Measurements from ENCODE around the gene NEK10. TPM values are rescaled to one million over a fixed set of nuclear protein-coding genes. Genes with fewer than 3 reads are reported as not detected.

The NEK10 gene
- total RNA-seq, 1 experiment from 2014 or later, result 1.4 TPM

DNA sequence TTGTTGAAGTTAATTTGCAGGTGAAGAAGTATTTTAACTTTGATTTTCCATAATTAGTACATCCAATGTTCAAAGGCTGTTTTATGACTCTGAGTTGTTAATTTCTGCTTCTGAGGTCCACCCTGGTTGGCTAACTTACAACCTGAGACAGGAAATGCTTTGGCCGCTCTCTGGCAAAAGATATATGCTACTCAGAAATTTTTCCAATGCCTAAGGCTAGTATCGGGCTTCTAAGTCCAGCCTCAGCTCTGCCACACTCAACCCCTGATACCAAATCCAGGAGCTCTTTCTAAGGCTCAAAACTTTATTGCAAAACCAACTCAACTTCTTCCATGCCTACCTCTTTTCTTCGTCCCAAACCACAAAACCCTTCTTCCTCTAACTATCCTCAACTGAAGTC lies 192.9 kb downstream of the NEK10 start:
- peak; percentile 79 for DNase-seq (ENCODE audit: low read depth)

DNA sequence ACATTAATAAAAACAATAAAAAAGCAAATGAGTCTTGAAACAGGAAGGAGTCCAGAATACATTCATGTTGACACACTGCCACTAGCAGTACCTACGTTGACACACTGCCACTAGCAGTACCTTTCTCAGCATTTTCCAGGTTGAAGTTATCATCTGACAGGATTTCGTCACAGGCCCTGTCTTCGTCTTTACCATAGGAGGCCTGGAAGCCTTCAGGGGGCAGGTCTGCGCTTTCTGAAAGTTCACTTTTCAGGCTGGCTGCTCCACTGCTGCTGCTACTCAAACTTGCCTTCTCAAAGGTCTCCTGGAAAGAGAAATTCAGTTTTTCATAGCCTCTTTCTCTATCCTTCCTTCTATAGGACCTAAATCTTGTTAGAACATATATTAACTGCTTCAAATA lies 194.7 kb downstream of the NEK10 start:
- DNase-seq (ENCODE audit: low read depth), result no peak

DNA sequence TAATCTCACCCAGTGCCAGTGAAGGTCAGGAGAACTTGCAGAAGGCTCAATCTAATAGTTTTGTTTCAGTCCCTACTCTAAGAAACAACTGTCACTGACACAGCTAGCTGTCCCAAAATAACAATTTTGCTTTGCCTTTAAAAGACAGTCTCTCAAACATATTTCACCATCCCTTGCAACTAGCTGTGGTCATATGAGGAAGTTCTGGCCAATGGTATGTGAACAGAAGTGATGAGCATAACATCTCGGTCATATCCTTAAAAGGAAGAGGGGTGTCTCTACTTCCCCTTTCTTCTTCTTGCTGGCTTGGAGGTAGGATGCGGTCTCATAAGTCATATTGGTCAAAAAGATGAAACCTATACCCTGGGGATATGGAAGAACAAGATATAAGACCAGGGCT lies 198.1 kb downstream of the NEK10 start:
- no peak for DNase-seq (ENCODE audit: low read depth)

DNA sequence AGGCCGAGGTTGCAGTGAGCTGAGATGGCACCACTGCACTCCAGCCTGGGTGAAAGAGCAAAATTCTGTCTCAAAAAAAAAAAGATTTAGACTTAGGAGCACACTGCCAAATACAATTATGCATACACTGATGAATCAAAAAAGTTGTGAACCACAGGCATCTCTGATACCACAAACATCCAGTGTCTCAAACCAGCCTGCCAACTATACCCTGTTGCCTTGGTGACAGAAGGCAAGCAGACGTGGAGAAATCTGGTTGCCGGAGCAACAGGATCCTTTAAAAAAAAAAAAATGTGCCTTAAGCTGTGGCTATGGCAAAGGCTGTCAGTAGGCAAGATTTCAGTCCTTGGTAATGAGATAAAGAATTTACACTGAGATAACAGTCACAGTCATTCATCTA lies 202.3 kb downstream of the NEK10 start:
- peak; percentile 96 for DNase-seq (ENCODE audit: low read depth)

DNA sequence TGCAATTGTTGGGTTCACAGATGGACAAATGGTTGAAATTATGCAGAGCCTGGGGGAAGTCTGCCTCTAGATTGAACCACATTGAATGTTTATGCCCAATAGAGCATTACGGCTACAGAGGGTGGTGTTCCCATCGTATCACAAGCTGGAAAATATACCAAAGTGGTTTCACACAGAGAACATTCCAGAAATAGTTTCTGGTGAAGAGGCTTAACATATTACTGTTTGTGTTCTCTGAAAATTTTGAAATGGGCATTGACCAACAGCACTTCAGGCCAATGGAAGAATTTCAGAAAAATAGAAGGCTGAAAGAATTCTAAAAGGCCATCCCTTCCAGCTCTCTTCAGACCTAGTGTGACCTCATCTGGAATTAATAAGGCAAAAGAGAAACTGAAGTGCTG lies 203.9 kb downstream of the NEK10 start:
- peak; percentile 80 for DNase-seq (ENCODE audit: low read depth)

DNA sequence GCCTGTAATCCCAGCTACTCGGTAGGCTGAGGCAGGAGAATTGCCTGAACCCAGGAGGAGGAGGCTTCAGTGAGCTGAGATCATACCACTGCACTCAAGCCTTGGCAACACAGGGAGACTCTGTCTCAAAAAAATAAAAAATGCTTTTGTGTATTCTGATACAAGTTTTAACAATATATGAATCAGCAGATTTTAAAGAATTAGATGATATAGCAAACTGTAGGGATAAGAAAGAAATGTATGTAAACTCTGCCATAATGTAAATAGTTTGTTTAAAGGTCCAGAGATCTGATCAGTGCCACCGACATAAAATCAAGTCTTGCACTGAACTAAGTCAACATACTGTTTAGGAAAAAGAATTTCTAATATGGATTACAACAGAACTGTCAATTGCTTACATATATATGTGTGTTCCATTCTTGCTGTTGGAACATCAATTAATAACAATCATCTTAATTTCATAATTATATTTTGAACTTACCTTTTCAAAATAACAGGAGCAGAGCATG lies 208.3 kb downstream of the NEK10 start:
- DNase-seq (ENCODE audit: low read depth), result no peak

DNA sequence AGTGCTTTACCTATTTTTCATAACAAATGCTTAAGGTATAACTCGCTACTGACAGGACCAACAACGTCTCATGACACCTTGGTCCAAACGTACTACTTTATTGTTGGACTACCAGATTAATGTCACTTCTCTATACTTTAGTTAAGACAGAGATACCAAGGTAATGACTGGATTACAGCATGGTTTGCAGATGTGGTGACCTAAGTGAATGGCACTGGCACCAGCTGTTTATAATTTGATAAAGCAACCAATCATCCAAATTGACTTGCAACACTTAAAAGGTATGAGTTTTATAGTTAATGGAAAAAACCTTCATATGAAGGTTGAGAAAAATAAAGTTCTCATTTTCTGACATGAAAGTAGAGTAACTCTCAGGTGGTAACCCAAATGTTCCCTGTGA lies 209.0 kb downstream of the NEK10 start:
- DNase-seq (ENCODE audit: low read depth), result no peak

DNA sequence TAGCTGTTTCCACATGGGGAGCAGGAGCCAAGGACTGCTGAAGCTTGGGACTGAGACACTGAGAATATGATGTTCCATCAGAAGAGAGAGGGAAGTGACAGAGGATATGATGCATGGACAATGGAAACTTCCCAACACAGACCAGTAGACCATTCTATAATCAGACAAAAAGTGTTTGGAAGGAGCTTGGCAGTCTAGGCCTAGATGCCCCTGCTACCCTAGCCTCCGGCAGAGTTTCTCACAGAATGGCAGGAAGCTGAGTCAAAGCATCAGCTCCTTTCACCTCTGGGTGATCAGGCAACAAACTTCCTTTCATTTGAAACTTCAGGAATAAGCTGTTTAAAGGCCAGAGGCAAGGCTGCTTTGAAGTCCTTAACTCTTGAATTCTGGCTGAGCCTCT lies 222.0 kb downstream of the NEK10 start:
- peak; percentile 88 for DNase-seq (ENCODE audit: low read depth)

DNA sequence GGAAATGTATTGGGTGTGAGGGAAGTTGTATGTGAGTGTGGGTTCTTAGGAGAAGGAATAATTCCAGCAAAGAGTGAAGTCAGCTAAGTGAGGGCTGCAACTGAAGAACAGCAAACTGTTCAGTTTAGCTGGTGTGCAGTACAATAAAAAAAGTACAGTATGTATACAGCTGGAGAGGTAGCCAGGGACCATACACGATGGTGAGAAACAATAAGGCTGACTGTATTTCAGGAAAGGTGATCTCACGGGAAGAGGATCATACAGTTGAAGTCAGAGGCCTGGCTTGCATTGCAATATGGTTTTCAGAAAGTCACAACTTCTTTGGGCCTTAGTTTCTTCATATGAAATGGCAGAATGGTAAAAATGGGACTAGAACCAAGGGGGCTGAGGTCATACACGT lies 222.4 kb downstream of the NEK10 start:
- DNase-seq (ENCODE audit: low read depth), result no peak

DNA sequence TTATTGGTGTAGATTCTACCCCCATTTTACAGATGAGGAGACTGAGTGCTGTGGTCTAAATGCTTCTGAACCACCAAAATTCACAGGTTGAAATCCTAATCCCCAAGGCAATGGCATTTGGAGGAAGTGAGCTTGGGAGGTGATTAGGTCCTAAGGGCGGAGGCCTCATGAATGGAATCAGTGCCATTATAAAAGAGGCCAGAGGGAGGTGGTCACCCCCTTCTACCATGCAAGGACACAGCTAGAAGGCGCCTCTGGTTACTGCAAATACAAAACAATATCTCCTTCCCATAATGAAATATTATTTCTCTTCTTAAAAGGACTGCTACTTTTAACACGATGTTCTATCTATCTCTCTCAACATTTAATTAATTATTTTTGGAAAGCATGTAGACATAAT lies 223.5 kb downstream of the NEK10 start:
- no peak for DNase-seq (ENCODE audit: low read depth)

DNA sequence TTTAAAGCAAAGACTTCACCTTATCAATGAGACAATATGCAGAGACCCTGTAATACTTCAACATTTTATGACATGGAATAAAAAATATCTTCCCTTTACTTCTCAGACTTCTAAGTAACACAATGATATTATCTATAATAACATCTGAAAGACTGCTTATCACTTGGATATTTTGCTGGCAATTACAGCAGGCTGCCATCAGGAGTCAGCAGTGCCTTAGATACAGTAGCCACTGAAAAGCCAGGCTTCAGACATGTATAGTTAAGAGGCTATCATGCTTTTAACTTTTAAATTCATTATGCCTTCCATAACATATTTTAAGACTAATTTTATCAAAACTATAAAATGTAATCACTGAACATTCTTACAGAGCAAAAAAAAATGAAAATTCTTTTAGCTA lies 227.5 kb downstream of the NEK10 start:
- no peak for DNase-seq (ENCODE audit: low read depth)

DNA sequence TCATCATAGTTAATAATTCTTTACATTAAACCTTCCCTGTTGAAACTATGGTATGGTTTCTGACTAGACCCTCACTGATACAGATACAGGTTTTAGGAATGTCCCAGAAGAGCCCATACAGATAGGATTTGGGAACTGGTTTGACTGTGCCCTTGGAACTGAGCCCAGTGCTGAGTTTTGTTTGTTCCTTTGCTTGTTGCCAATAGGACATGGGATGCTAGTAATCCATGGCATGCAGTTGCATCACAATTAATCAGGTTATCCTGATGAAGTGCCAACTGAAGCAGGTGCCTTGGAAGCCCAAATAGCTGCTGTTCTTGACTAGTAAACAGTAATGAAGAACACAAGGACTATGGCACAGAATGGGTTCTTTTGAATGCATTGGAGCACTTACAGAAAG lies 230.6 kb downstream of the NEK10 start:
- DNase-seq (ENCODE audit: low read depth), result no peak

DNA sequence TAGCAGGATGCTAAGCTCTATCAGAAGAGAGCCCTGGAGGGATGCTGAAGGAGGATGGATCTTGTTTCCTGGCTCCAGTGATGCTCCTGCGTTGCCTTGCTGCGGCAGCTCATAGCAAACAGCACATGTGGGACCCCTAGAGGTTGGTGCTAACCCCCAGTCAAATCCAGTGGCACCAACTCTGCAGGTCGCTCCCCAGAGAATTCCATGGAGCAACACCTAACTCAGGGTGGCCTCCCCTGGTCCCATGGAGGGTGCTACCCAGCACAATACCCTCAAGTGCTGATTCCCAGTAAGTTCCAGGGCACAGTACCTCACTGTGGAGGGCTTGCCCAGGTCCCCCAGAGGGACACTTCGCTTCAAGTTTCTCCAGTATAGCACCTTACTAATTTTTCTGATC lies 231.2 kb downstream of the NEK10 start:
- DNase-seq (ENCODE audit: low read depth), result no peak

DNA sequence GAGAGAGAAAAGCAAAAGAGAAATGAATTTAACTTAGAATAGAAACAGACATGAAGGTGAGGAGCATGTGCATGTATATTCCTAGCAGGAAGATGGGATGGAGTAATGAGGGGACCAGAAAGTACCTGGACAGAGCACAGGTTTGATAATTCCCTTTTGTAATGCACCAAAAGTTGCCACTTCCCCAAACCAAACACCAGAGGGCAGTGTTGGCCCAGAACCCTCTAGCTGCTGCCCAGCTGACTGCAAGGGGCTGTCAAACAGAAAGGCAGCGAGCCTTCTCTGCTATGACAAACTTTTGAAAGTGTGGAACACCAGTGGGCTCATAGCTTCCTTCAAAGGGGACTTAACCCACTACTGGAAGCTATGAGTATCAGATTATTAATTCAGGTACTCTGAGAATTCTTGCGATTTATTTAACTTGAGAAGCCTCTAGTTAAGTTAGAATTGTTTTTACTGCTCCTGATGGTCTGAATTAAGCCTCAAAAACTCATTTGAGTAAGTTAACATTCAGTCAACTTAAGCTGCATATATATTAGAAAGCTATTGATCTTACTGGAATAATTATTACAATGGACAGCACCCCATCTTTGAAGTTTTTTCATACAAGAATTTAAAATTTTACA lies 234.9 kb downstream of the NEK10 start:
- peak; percentile 61 for DNase-seq (ENCODE audit: low read depth)

DNA sequence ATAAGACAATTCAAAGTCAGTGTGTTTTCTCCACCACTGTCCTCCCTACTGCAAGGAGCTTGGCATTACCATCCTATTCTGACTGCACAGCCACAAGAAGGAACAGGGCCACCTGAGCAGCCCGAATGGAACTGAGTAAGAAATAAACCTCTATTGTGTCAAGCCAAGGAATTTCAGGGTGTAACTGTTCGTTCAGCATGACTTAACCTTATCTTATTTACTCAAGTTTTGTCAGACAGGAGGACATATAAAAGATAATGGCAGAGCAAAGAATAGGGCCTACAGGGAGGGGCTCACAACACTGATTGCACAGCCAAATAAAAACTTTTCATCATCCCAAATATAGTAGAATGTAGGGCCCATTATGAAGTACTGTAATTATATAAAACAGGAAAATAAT lies 236.1 kb downstream of the NEK10 start:
- no peak for DNase-seq (ENCODE audit: low read depth)

DNA sequence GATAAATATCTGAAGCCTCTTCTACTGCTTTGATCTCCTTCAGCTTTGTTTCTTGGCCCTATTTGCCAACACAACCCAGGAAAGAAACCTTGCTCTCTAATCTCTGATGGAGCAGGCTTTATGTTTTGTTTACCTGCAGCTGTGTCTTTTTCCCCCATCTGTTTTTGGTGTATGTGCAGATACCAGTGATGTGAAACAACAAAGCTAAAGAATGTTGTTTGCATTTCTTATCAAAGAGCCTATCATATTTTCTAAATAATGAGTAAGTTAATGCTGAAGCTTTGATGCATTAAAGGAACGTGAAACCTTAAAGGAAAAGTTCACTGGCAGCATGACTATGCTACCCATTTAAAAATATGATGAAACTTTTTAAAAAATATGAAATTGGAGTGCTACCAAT lies 238.4 kb downstream of the NEK10 start:
- no peak for DNase-seq (ENCODE audit: low read depth)

DNA sequence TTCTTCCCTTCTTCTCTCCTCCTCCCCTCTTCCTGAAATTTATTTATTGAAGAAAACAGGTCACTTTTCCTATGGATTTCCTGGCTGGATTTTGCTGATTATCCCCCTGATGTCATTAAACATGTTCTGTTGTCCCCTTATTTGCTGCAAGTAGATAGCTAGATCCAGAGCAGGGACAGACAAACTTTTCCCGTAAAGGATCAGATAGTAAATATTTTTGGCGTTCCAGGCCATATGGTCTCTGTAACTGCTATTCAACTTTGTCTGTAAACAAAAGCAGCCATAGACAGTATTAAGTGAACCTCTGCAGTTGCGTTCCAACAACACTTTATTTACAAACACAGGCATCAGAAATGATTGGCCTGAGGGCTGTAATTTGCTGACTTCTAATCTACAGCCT lies 241.3 kb downstream of the NEK10 start:
- no peak for DNase-seq (ENCODE audit: low read depth)

DNA sequence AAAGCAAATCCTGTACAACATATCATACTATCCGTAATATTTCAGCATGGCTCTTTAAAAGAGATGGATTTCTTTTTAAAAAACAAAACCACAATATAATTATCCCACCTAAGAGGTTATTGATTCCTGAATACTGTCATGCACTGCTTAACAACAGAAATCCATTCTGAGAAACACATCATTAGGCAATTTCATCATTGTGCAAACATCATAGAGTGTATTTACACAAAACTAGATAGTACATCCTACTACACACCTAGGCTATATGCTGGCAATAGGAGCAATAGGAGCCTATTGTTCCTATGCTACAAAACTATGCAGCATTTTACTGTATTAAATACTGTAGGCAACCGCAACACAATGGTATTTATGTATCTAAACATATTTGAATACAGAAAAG lies 242.0 kb downstream of the NEK10 start:
- DNase-seq (ENCODE audit: low read depth), result no peak

DNA sequence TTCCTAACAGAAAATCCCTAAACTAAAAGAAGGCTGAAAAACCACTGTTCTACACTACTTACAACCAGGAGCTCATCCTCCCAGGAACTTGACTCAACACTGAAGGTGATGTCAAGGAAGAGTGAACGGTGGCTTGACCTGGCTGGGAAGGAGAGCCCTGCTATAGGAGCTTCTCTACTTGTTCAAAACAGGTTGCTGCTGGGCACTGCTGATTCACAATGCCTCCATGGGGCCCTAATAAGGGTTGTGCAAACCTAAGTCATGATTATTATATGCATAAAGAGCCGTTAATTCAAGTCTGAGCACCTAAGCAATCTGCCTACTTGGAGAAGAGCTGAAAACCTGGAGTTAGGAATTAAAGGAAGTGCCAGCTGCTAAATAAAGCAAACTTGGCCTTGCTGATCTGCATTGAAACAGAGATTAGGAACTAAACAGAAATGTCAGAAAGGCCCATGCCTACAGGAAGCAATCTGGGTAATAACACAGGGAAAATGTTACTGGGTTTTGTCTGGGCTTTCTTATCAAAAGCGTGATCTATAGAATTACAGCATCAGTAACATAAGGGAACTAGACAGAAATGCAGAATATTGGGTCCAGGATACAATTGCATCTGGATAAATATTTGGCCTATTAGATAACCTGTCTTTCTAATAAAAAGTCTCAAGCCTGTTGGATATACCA lies 243.2 kb downstream of the NEK10 start:
- no peak for DNase-seq (ENCODE audit: low read depth)

DNA sequence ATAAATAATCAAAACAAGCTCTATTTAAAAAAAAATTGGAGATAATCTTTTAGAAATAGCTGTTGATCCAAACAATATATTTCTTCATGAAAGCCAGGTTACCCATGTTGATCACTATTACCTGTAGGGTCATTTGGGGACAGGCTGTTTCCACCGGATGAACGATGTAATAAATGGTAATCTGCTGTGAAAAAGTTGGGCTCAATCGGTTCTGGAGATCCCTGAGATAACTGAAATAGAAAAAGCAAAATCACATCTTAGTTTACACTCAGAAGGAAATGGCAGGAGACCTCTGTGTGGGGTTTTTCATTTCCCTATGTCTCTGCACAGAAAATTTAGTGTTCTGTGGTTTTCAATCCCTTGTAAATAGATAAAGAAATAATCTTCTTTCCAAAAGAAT lies 249.5 kb downstream of the NEK10 start:
- DNase-seq (ENCODE audit: low read depth), result no peak

DNA sequence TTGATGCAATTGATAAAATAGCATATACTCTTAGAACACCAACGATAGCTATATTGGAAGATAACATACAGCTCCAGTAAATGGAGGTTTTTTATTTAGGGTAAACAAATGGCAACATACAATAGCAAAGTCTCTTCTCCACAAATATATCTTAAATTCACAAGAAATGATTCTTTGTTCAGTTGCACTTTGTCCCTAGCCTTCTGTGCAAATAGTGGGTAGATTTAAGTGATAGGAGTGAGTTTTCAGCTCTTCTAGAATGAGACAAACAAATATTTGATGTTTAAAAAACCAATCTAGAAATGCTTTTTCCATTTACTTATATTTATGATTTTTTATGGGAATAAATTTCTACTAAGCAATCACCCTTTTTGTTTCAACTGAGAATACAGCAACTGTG lies 253.8 kb downstream of the NEK10 start:
- no peak for DNase-seq (ENCODE audit: low read depth)

DNA sequence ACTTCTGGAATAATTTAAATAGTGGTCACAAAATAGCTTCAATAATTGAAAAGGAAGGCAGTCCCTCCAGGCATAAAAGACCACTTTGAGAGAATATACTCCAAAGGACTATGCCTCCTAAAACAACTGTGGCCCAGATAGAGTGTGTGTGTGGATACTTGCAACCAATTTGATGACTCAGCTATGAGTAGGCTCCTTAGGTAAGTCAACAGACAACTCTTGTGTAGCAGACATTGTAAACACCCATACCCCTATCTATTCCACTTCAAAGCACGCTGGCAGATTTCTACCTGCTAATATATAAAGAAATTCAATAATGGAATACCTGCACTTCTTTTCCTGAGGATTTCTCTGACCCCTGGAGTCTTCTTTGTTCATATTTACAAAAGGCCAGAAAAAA lies 254.5 kb downstream of the NEK10 start:
- peak; percentile 55 for DNase-seq (ENCODE audit: low read depth)

DNA sequence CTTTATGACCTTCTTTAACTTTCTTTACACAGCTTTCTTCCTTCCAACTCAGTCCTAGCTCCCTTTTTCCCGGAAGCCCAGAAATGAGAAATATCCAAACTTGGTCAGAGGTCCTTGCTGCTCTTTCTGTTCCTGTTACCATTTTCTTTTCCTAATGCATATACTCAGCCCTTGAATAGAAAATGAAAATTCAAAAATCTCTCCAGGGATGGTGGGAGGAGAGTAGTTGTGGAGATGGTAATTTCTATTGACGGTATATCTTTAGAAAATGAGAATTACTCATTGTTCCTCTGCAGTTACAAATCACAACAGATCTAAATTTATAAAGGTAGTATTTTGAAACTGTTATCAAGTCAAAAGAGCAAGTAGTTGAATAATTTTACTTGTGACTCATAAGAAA lies 255.1 kb downstream of the NEK10 start:
- no peak for DNase-seq (ENCODE audit: low read depth)

DNA sequence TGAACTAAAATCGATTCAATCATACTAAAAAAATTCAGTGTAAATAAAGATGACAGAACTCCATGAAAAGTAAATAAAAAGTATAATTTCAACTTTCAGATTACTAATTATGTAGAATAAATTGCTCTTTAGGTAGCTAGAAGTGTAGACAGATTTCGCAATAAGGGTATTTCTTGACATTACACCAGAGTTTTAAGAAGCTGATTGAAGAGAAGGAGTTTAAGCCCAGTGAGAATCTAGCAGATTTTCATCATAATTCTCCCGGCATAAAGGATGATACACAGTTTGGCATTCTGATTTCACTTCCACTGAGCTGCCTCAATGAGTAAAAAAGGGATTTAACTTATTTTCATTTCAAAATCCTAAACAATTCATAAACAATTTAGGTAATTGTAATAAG lies 259.2 kb downstream of the NEK10 start:
- no peak for DNase-seq (ENCODE audit: low read depth)
